Measurements from ENCODE around the gene GLTPD2.

- no peak for TF ChIP-seq CTCF (conservative IDR thresholded peaks at IDR 0.05)
- no peak for TF ChIP-seq ZFX (IDR thresholded peaks at IDR 0.05)
Measured at GRCh38 chr17:4837471-4838308, 48.9 kb downstream of the GLTPD2 start.

Data from C4-2B (cell line).